A549 (cell line): ENCODE data around the gene ABCG4.

Experiments used
- CTCF ChIP-seq: fragments of >200 bp; sonication (Bioruptor Twin); formaldehyde crosslinking; IDR thresholded peaks from 3 replicates; pipeline ENCODE4 v1.5.1; 2016
- HDAC2 ChIP-seq: fragments of 200-600 bp; sonication (generic); IDR thresholded peaks from 2 replicates; pipeline ENCODE4 v1.6.1; 2016

GRCh38 chr11:119166368-119167076 is 17.7 kb downstream of the ABCG4 start:
- TF ChIP-seq CTCF (no peak), HDAC2 (no peak)
